Testis (tissue), 3 donors: Measurements from ENCODE around the gene PTPRN2. TPM values are rescaled to one million over a fixed set of nuclear protein-coding genes. Genes with fewer than 3 reads are reported as not detected.

Experiments
- DNase-seq: peaks from one replicate; pipeline ENCODE4 v3.0.0-alpha.2; 2019
- H3K27ac ChIP-seq, 2 donors: fragments of 200-600 bp; sonication (generic); one replicate each; pipeline ENCODE4 v1.5.1; 2019
- H3K27me3 ChIP-seq: fragments of 200-600 bp; sonication (generic); one replicate; pipeline ENCODE4 v1.5.1; 2019
- H3K36me3 ChIP-seq: fragments of 200-600 bp; sonication (generic); one replicate; pipeline ENCODE4 v1.5.1; 2017; ENCODE audit warnings: low read depth; ENCODE audit errors: missing control alignments
- H3K4me1 ChIP-seq: fragments of 200-600 bp; sonication (generic); one replicate; pipeline ENCODE4 v1.5.1; 2019
- H3K4me3 ChIP-seq, 2 donors: fragments of 200-600 bp; sonication (generic); one replicate each; pipeline ENCODE4 v1.5.1; 2017 to 2019
- H3K9me3 ChIP-seq: fragments of 200-600 bp; sonication (generic); one replicate; pipeline ENCODE4 v1.5.1; 2017
- CTCF ChIP-seq, 3 experiments: fragments of 450-650 bp in 2 of 3; fragments of 200-600 bp in 1 of 3; sonication (generic) in 1 of 3; IDR thresholded peaks; one replicate each; pipeline ENCODE4 v1.5.1; 2016 to 2019; ENCODE audit warnings: antibody characterized with exemption in 3 of 3, mild to moderate bottlenecking in 2 of 3, moderate library complexity in 1 of 3
- POLR2A ChIP-seq: fragments of 450-650 bp; IDR thresholded peaks from one replicate; pipeline ENCODE4 v1.6.1; 2017; ENCODE audit warnings: antibody characterized with exemption, mild to moderate bottlenecking, moderate library complexity
- WGBS, 2 donors: methylation state at CpG; one replicate each; pipeline ENCODE4 v1.1.5; 2018; 5-methylcytosine and 5-hydroxymethylcytosine counted together
- intact Hi-C: fragments of 100-400 bp; cut with DNase I; formaldehyde crosslinking; loops from one replicate; pipeline ENCODE4 v1.15.1; 2023; ENCODE audit warnings: low total_unique reads
- polyA plus RNA-seq: library from polyadenylated mRNA; stranded (reverse); fragments of 350-450 nt; fragmentation: Illumina TruSeq; extraction: RNeasy Lipid Tissue Mini Kit (QIAGEN cat#74804); gene quantifications from one replicate; pipeline ENCODE4 v1.2.3, GENCODE V29; 2014; ENCODE audit warnings: low read depth, low replicate concordance; ENCODE audit not compliant: insufficient read depth
- total RNA-seq, 2 donors: library from RNA; depleted of rRNA; stranded (reverse); fragments of >200 nt; gene quantifications; one replicate each; pipeline ENCODE4 v1.2.3, GENCODE V29; 2016

PTPRN2 gene
- total and polyA plus RNA-seq, 3 donors from 2014 or later: 9.3 to 10.8 (median 9.8) TPM

- no peaks in the 10 kb centered on the region for H3K27me3 ChIP-seq
- no peak overlapping the region for H3K4me3 ChIP-seq
- intact Hi-C loops: no loop called here
- no peaks in the 10 kb centered on the region for H3K36me3 ChIP-seq
- DNase-seq: no peak
- H3K27ac ChIP-seq: no peak overlapping the region
- WGBS, 2 donors: 94 to 98% methylated on average over 14 to 15 of the region's 15 CpGs
- no peak for TF ChIP-seq POLR2A
- no peak for TF ChIP-seq CTCF (IDR thresholded peaks at IDR 0.05)
- H3K9me3 ChIP-seq: no peaks in the 10 kb centered on the region
- peaks cover 8% of the 10 kb centered on the region for H3K4me1 ChIP-seq
Observed at GRCh38 chr7:157609516-157609915, 978.1 kb downstream of the PTPRN2 start.

- no peaks in the 10 kb centered on the region for H3K36me3 ChIP-seq
- H3K9me3 ChIP-seq: no peaks in the 10 kb centered on the region
- no peak for TF ChIP-seq CTCF (IDR thresholded peaks at IDR 0.05)
- no peak for TF ChIP-seq POLR2A
- H3K4me3 ChIP-seq: no peak overlapping the region
- H3K4me1 ChIP-seq: no peaks in the 10 kb centered on the region
- no peak for DNase-seq
- H3K27ac ChIP-seq: no peak overlapping the region
- WGBS, 2 donors: 91 to 94% methylated on average over 7 to 10 of the region's 10 CpGs
- no peaks in the 10 kb centered on the region for H3K27me3 ChIP-seq
- intact Hi-C loops: no loop called here
Observed at GRCh38 chr7:157607218-157607617, 980.4 kb downstream of the PTPRN2 start.

- intact Hi-C loops: no loop called here
- Histone ChIP-seq H3K4me1 (no peaks in the 10 kb centered on the region), H3K36me3 (no peaks in the 10 kb centered on the region), H3K4me3 (no peak overlapping the region), H3K9me3 (no peaks in the 10 kb centered on the region), H3K27me3 (no peaks in the 10 kb centered on the region), H3K27ac (no peak overlapping the region)
- DNase-seq: no peak
- 75 to 76% methylated on average over 4 to 9 of the region's 9 CpGs for WGBS, 2 donors
- TF ChIP-seq CTCF (IDR thresholded peaks at IDR 0.05) (no peak), POLR2A (no peak)
Observed at GRCh38 chr7:157606140-157606539, 981.5 kb downstream of the PTPRN2 start.

- Histone ChIP-seq H3K27me3 (no peaks in the 10 kb centered on the region), H3K27ac (no peak overlapping the region), H3K4me3 (no peak overlapping the region), H3K4me1 (no peaks in the 10 kb centered on the region), H3K9me3 (no peaks in the 10 kb centered on the region), H3K36me3 (no peaks in the 10 kb centered on the region)
- TF ChIP-seq CTCF (IDR thresholded peaks at IDR 0.05) (no peak), POLR2A (no peak)
- intact Hi-C loops: no loop called here
- WGBS, 2 donors: 97% methylated on average over 3 of the region's 3 CpGs; no CpG with 5 or more reads in 1 of the 2 donors
- no peak for DNase-seq
Observed at GRCh38 chr7:157605638-157606037, 982.0 kb downstream of the PTPRN2 start.

- no peaks in the 10 kb centered on the region for H3K27me3 ChIP-seq
- no peak for TF ChIP-seq POLR2A
- TF ChIP-seq CTCF (IDR thresholded peaks at IDR 0.05): no peak
- H3K9me3 ChIP-seq: no peaks in the 10 kb centered on the region
- H3K4me1 ChIP-seq: no peaks in the 10 kb centered on the region
- DNase-seq: no peak
- H3K4me3 ChIP-seq: no peak overlapping the region
- WGBS, 2 donors: 86 to 92% methylated on average over 10 to 21 of the region's 21 CpGs
- H3K27ac ChIP-seq: no peak overlapping the region
- no peaks in the 10 kb centered on the region for H3K36me3 ChIP-seq
- intact Hi-C loops: no loop called here
Observed at GRCh38 chr7:157604661-157605381, 982.8 kb downstream of the PTPRN2 start.
